HEK293 (cell line): ENCODE data around the gene TERC.

Experiments used
- CTCF ChIA-PET: fragments of 350-600 bp; formaldehyde crosslinking; extraction: SDS; loops from one replicate; lab custom pipeline; 2021; ENCODE audit warnings: antibody characterized with exemption; lab: Yijun Ruan, JAX
- POLR2A ChIA-PET: fragments of 300-600 bp; formaldehyde crosslinking; extraction: SDS; loops from one replicate; lab custom pipeline; 2020; ENCODE audit warnings: antibody characterized with exemption, inconsistent platforms; lab: Yijun Ruan, JAX
- H3K27ac ChIP-seq: fragments of 200-500 bp; sonication (Bioruptor generic); 2 replicates; pipeline ENCODE4 v1.5.1; 2014; ENCODE audit warnings: low read depth, low read length, control low read depth, inconsistent platforms; ENCODE audit errors: extremely low read depth
- H3K36me3 ChIP-seq, 2 experiments: fragments of 200-500 bp in 1 of 2; sonication (Bioruptor generic) in 1 of 2; 1 replicate in 1 of 2; 2 replicates in 1 of 2; pipeline ENCODE4 v1.5.1; 2014 to 2017; ENCODE audit warnings: inconsistent platforms in 2 of 2, low read length in 2 of 2; ENCODE audit not compliant: control insufficient read depth in 2 of 2, insufficient read depth in 1 of 2
- H3K4me1 ChIP-seq: fragments of 200-500 bp; sonication (Bioruptor generic); 2 replicates; pipeline ENCODE4 v1.5.1; 2014; ENCODE audit warnings: mild to moderate bottlenecking, low read length, inconsistent platforms; ENCODE audit not compliant: control insufficient read depth, insufficient read depth
- H3K4me3 ChIP-seq: 2 replicates; pipeline ENCODE4 v1.5.1; 2011; ENCODE audit warnings: low read depth, mild to moderate bottlenecking, control low read depth, low read length, moderate library complexity
- H3K9me3 ChIP-seq: fragments of 200-500 bp; sonication (Bioruptor generic); 2 replicates; pipeline ENCODE4 v1.5.1; 2014; ENCODE audit warnings: low read depth, low read length, inconsistent platforms; ENCODE audit not compliant: control insufficient read depth, insufficient read depth
- SCRT1 ChIP-seq: fragments of 450-650 bp; formaldehyde crosslinking; IDR thresholded peaks from 2 replicates; pipeline ENCODE4 v1.5.1; 2016; ENCODE audit warnings: missing biosample characterization, missing genetic modification characterization, borderline replicate concordance
- TRIM28 ChIP-seq: IDR thresholded peaks from 2 replicates; pipeline ENCODE4 v1.6.1; 2011; ENCODE audit warnings: low read length, control low read depth, borderline replicate concordance
- ZFP3 ChIP-seq: fragments of 450-650 bp; formaldehyde crosslinking; IDR thresholded peaks from 2 replicates; pipeline ENCODE4 v1.5.1; 2016; ENCODE audit warnings: low read depth, missing biosample characterization, missing genetic modification characterization
- ZFP41 ChIP-seq: fragments of 450-650 bp; formaldehyde crosslinking; IDR thresholded peaks from 2 replicates; pipeline ENCODE4 v1.5.1; 2016; ENCODE audit warnings: missing biosample characterization, missing genetic modification characterization, borderline replicate concordance
- ZNF112 ChIP-seq: fragments of 450-650 bp; formaldehyde crosslinking; IDR thresholded peaks from 2 replicates; pipeline ENCODE4 v1.5.0; 2017; ENCODE audit warnings: missing biosample characterization, missing genetic modification characterization
- ZNF157 ChIP-seq: fragments of 450-650 bp; formaldehyde crosslinking; IDR thresholded peaks from 2 replicates; pipeline ENCODE4 v1.5.1; 2016; ENCODE audit warnings: missing biosample characterization, missing genetic modification characterization
- ZNF18 ChIP-seq: fragments of 450-650 bp; formaldehyde crosslinking; IDR thresholded peaks from 2 replicates; pipeline ENCODE4 v1.5.1; 2016; ENCODE audit warnings: missing biosample characterization, missing genetic modification characterization
- ZNF335 ChIP-seq: fragments of 450-650 bp; formaldehyde crosslinking; conservative IDR thresholded peaks from 2 replicates; pipeline ENCODE4 v1.5.1; 2016; ENCODE audit warnings: missing biosample characterization, missing genetic modification characterization
- ZNF510 ChIP-seq: fragments of 450-650 bp; formaldehyde crosslinking; IDR thresholded peaks from 2 replicates; pipeline ENCODE4 v1.5.1; 2018; ENCODE audit warnings: mild to moderate bottlenecking, missing genetic modification characterization, missing biosample characterization; ENCODE audit not compliant: insufficient replicate concordance
- ZNF529 ChIP-seq: fragments of 450-650 bp; formaldehyde crosslinking; IDR thresholded peaks from 2 replicates; pipeline ENCODE4 v1.5.1; 2017; ENCODE audit warnings: missing genetic modification characterization, missing biosample characterization; ENCODE audit not compliant: insufficient replicate concordance
- ZNF561 ChIP-seq: fragments of 450-650 bp; IDR thresholded peaks from 2 replicates; pipeline ENCODE4 v1.5.1; 2018; ENCODE audit warnings: missing biosample characterization, missing genetic modification characterization, borderline replicate concordance
- ZNF670 ChIP-seq: fragments of 450-650 bp; formaldehyde crosslinking; IDR thresholded peaks from 2 replicates; pipeline ENCODE4 v1.5.1; 2016; ENCODE audit warnings: missing biosample characterization, missing genetic modification characterization, low read depth
- ZNF701 ChIP-seq: fragments of 450-650 bp; formaldehyde crosslinking; IDR thresholded peaks from 2 replicates; pipeline ENCODE4 v1.5.1; 2016; ENCODE audit warnings: missing biosample characterization, missing genetic modification characterization
- ZNF747 ChIP-seq: fragments of 450-650 bp; formaldehyde crosslinking; IDR thresholded peaks from 2 replicates; pipeline ENCODE4 v1.5.1; 2016; ENCODE audit warnings: missing biosample characterization, missing genetic modification characterization
- ZNF830 ChIP-seq: fragments of 450-650 bp; IDR thresholded peaks from 2 replicates; pipeline ENCODE4 v1.5.0; 2018; ENCODE audit warnings: missing biosample characterization, missing genetic modification characterization, low read depth, mild to moderate bottlenecking, moderate library complexity
- ZNF843 ChIP-seq: fragments of 450-650 bp; formaldehyde crosslinking; IDR thresholded peaks from 2 replicates; pipeline ENCODE4 v1.5.1; 2016; ENCODE audit warnings: missing biosample characterization, missing genetic modification characterization
- TF ChIP-seq, protein P1 (sequence below): fragments of 450-650 bp; formaldehyde crosslinking; conservative IDR thresholded peaks from 2 replicates; pipeline ENCODE4 v1.5.1; 2016; ENCODE audit warnings: low read depth, missing biosample characterization, missing genetic modification characterization

Gene TERC

GRCh38 chr3:169755488-169755887, 9.4 kb downstream of the TERC start:
- TF ChIP-seq ZNF510 (tag by site-specific recombination) (no peak), TRIM28 (no peak), ZFP3 (no peak)
- Histone ChIP-seq H3K9me3 (no peaks in the 10 kb centered on the region), H3K4me1 (no peaks in the 10 kb centered on the region), H3K36me3 (no peaks in the 10 kb centered on the region), H3K27ac (no peak overlapping the region), H3K4me3 (no peak overlapping the region)
- ChIA-PET POLR2A (no interaction called here), CTCF (no interaction called here)

- Histone ChIP-seq H3K4me3 (no peak overlapping the region), H3K9me3 (no peaks in the 10 kb centered on the region), H3K27ac (no peak overlapping the region), H3K4me1 (no peaks in the 10 kb centered on the region), H3K36me3 (no peaks in the 10 kb centered on the region)
- TF ChIP-seq ZNF843 (tag by site-specific recombination) (no peak), SCRT1 (tag by site-specific recombination) (no peak), ZFP41 (tag by site-specific recombination) (no peak), ZNF830 (no peak), ZNF529 (no peak), ZNF701 (tag by site-specific recombination) (no peak), ZNF561 (no peak), ZNF335 (tag by site-specific recombination) (no peak)
- ChIA-PET CTCF (interaction anchor here (0.6 kb wide), 1 partner anchor 12 kb away, joined by 4 read pairs; no protein-coding TSS in a partner anchor), POLR2A (no interaction called here)
Observed at GRCh38 chr3:169754711-169755110, 10.1 kb downstream of the TERC start.

DNA sequence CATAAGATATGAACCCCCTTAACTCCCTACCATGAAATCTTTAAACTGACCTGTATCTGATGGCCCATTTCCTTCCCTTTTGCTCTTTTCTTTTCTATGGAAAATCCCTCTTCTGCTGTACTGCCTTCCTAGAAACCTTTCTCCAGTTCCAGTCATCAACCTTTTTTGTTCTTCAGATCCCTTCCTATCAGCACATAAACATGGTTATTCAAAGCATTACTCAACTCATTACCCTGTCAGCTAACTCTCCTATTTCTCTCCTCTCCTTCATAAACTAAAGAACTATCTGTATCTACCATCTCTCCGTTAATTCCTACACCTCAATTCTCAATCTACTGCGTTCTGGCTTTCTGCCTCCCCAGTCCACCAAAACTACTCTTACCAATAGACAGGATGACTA, 13.0 kb downstream of the TERC start:
- TF ChIP-seq ZNF112 (tag by site-specific recombination) (no peak), ZNF670 (tag by site-specific recombination) (no peak), ZNF157 (tag by site-specific recombination) (no peak), ZNF18 (tag by site-specific recombination) (no peak), ZNF747 (tag by site-specific recombination) (no peak)
- TF ChIP-seq, protein P1, sequence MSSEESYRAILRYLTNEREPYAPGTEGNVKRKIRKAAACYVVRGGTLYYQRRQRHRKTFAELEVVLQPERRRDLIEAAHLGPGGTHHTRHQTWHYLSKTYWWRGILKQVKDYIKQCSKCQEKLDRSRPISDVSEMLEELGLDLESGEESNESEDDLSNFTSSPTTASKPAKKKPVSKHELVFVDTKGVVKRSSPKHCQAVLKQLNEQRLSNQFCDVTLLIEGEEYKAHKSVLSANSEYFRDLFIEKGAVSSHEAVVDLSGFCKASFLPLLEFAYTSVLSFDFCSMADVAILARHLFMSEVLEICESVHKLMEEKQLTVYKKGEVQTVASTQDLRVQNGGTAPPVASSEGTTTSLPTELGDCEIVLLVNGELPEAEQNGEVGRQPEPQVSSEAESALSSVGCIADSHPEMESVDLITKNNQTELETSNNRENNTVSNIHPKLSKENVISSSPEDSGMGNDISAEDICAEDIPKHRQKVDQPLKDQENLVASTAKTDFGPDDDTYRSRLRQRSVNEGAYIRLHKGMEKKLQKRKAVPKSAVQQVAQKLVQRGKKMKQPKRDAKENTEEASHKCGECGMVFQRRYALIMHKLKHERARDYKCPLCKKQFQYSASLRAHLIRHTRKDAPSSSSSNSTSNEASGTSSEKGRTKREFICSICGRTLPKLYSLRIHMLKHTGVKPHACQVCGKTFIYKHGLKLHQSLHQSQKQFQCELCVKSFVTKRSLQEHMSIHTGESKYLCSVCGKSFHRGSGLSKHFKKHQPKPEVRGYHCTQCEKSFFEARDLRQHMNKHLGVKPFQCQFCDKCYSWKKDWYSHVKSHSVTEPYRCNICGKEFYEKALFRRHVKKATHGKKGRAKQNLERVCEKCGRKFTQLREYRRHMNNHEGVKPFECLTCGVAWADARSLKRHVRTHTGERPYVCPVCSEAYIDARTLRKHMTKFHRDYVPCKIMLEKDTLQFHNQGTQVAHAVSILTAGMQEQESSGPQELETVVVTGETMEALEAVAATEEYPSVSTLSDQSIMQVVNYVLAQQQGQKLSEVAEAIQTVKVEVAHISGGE (tag by site-specific recombination), result no peak
- POLR2A ChIA-PET, result no interaction called here
- Histone ChIP-seq H3K9me3 (no peaks in the 10 kb centered on the region), H3K4me1 (no peaks in the 10 kb centered on the region), H3K4me3 (no peak overlapping the region), H3K27ac (no peak overlapping the region), H3K36me3 (no peaks in the 10 kb centered on the region)
- CTCF ChIA-PET, result no interaction called here
